Transverse colon (tissue), 4 donors: Measurements from ENCODE around the gene SPTBN1. TPM values are rescaled to one million over a fixed set of nuclear protein-coding genes. Genes with fewer than 3 reads are reported as not detected.
A peak's percentile ranks its signal among the peaks of the same experiment; 100 is the strongest.

Experiments used
- DNase-seq: peaks from one replicate; pipeline ENCODE4 v3.0.0-alpha.2; 2019
- H3K27ac ChIP-seq, 4 donors: fragments of 200-600 bp; sonication (generic); 2 replicates each; pipeline ENCODE4 v1.5.1; 2016 to 2018; ENCODE audit warnings: inconsistent platforms in 4 of 4
- H3K27me3 ChIP-seq: fragments of 200-600 bp; sonication (generic); 2 replicates; pipeline ENCODE4 v1.5.1; 2017; ENCODE audit warnings: inconsistent platforms
- H3K36me3 ChIP-seq, 4 donors: fragments of 200-600 bp; sonication (generic); 2 replicates each; pipeline ENCODE4 v1.5.1; 2017 to 2019; ENCODE audit warnings: inconsistent platforms in 4 of 4
- H3K4me1 ChIP-seq, 4 donors: fragments of 200-600 bp; sonication (generic); 2 replicates each; pipeline ENCODE4 v1.5.1; 2017 to 2020; ENCODE audit warnings: inconsistent platforms in 4 of 4
- H3K4me3 ChIP-seq, 4 donors: fragments of 200-600 bp; sonication (generic); 1 replicate in 1 of 4; 2 replicates in 3 of 4; pipeline versions ENCODE4 v1.5.1 to v1.6.1; 2017 to 2019; ENCODE audit warnings: inconsistent platforms in 4 of 4
- H3K9me3 ChIP-seq, 2 donors: fragments of 200-600 bp; sonication (generic); 2 replicates each; pipeline ENCODE4 v1.5.1; 2017 to 2019; ENCODE audit warnings: inconsistent platforms in 2 of 2
- EP300 ChIP-seq: sonication (generic); formaldehyde crosslinking; IDR thresholded peaks from one replicate; pipeline ENCODE4 v1.6.1; 2017; ENCODE audit warnings: antibody characterized with exemption, low read depth
- POLR2A ChIP-seq: fragments of 450-650 bp; IDR thresholded peaks from one replicate; pipeline ENCODE4 v1.6.1; 2016; ENCODE audit warnings: antibody characterized with exemption, mild to moderate bottlenecking, moderate library complexity
- POLR2AphosphoS5 ChIP-seq, 3 donors: sonication (generic); formaldehyde crosslinking; IDR thresholded peaks; one replicate each; pipeline ENCODE4 v1.6.1; 2016; ENCODE audit warnings: antibody characterized with exemption in 3 of 3
- WGBS, 2 donors: methylation state at CpG; one replicate each; pipeline ENCODE4 v1.1.5; 2018; ENCODE audit warnings: low coverage in 1 of 2; 5-methylcytosine and 5-hydroxymethylcytosine counted together
- in situ Hi-C, 4 donors: fragments of 200-750 bp; cut with MboI; loops; one replicate each; pipeline versions ENCODE4 v1.15.0 to v1.15.1; 2017; ENCODE audit warnings: low sequenced_read_pairs in 3 of 4, low pct_ligation_motif_present in 1 of 4, low pct_unique_long_range_greater_than_20kb in 1 of 4
- intact Hi-C: fragments of 100-400 bp; cut with DNase I; formaldehyde crosslinking; loops from one replicate; pipeline ENCODE4 v1.15.1; 2023; ENCODE audit warnings: low total_unique reads
- total RNA-seq, 4 donors: library from RNA; depleted of rRNA; stranded (reverse); fragments of >200 nt; gene quantifications; one replicate each; pipeline ENCODE4 v1.1.0, GENCODE V29; 2016
- TF ChIP-seq, protein P1 (sequence below), 5 experiments: fragments of 200-600 bp in 3 of 5; fragments of 450-650 bp in 2 of 5; sonication (generic) in 3 of 5; IDR thresholded peaks; 1 replicate in 2 of 5; 2 replicates in 3 of 5; pipeline ENCODE4 v1.5.1; 2016 to 2017; ENCODE audit warnings: antibody characterized with exemption in 5 of 5, inconsistent platforms in 3 of 5, mild to moderate bottlenecking in 2 of 5, moderate library complexity in 1 of 5

Gene SPTBN1
- total RNA-seq, 4 donors from 2014 or later = 269 to 301 (median 285) TPM

GRCh38 chr2:54574107-54574859, 118.2 kb downstream of the SPTBN1 start:
- Histone ChIP-seq H3K27me3 (no peaks in the 10 kb centered on the region), H3K36me3 (no peaks in the 10 kb centered on the region), H3K4me3 (no peak overlapping the region), H3K4me1 (peaks cover 81 to 97% (median 94%) of the 10 kb centered on the region in 4 donors), H3K27ac (peak overlapping the region; percentile 87 to 93 (median 90)), H3K9me3 (no peaks in the 10 kb centered on the region)
- 39 to 51% methylated on average over 5 to 9 of the region's 9 CpGs for WGBS, 2 donors
- peak; percentile 83 for DNase-seq
- intact Hi-C loops (no loop called here), in situ Hi-C loops (no loop called here)
- TF ChIP-seq POLR2A = peak; percentile 62
- TF ChIP-seq, protein P1, sequence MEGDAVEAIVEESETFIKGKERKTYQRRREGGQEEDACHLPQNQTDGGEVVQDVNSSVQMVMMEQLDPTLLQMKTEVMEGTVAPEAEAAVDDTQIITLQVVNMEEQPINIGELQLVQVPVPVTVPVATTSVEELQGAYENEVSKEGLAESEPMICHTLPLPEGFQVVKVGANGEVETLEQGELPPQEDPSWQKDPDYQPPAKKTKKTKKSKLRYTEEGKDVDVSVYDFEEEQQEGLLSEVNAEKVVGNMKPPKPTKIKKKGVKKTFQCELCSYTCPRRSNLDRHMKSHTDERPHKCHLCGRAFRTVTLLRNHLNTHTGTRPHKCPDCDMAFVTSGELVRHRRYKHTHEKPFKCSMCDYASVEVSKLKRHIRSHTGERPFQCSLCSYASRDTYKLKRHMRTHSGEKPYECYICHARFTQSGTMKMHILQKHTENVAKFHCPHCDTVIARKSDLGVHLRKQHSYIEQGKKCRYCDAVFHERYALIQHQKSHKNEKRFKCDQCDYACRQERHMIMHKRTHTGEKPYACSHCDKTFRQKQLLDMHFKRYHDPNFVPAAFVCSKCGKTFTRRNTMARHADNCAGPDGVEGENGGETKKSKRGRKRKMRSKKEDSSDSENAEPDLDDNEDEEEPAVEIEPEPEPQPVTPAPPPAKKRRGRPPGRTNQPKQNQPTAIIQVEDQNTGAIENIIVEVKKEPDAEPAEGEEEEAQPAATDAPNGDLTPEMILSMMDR (IDR thresholded peaks at IDR 0.05) = no peak
- peak; percentile 69 for TF ChIP-seq EP300
- TF ChIP-seq POLR2AphosphoS5 (IDR thresholded peaks at IDR 0.05) = peak; percentile 21 to 86 (median 70)

DNA sequence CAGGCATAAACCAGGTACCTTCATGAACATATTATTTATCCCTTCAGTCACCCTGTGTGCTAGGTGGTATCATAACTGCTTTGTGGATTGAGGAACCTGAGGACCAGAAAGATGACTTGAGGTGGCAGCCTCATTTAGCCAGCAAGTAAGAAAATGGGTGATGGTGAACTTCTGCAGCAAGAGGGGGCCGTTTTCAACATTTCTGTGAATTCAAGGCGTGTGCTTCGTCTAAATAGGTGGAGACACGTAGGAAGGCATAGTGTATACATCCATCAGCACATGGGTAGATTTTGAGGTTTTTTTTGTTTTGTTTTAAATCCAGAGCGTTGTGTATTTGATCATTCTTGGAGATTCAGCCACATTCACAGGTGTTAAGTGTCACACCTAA, 118.7 kb downstream of the SPTBN1 start:
- Histone ChIP-seq H3K4me3 (no peak overlapping the region), H3K27me3 (no peaks in the 10 kb centered on the region), H3K4me1 (peaks cover 84 to 97% (median 93%) of the 10 kb centered on the region in 4 donors), H3K9me3 (no peaks in the 10 kb centered on the region), H3K36me3 (no peaks in the 10 kb centered on the region), H3K27ac (peak overlapping the region; percentile 87 to 93 (median 90))
- WGBS, 2 donors = 50 to 77% methylated on average over 1 to 5 of the region's 5 CpGs
- TF ChIP-seq POLR2AphosphoS5 (IDR thresholded peaks at IDR 0.05) = no peak
- TF ChIP-seq POLR2A = no peak
- TF ChIP-seq, protein P1 (IDR thresholded peaks at IDR 0.05) = no peak
- TF ChIP-seq EP300 = no peak
- in situ Hi-C loops = no loop called here
- intact Hi-C loops = no loop called here
- no peak for DNase-seq

GRCh38 chr2:54575379-54575888, 119.3 kb downstream of the SPTBN1 start:
- in situ Hi-C loops (no loop called here), intact Hi-C loops (no loop called here)
- Histone ChIP-seq H3K4me1 (peaks cover 83 to 97% (median 93%) of the 10 kb centered on the region in 4 donors), H3K36me3 (no peaks in the 10 kb centered on the region), H3K4me3 (no peak overlapping the region), H3K27me3 (no peaks in the 10 kb centered on the region), H3K27ac (peak overlapping the region; percentile 87 to 93 (median 90)), H3K9me3 (no peaks in the 10 kb centered on the region)
- WGBS, 2 donors = 83% methylated on average over 9 of the region's 9 CpGs; no CpG with 5 or more reads in 1 of the 2 donors
- DNase-seq = no peak
- TF ChIP-seq POLR2AphosphoS5 (IDR thresholded peaks at IDR 0.05) (no peak), EP300 (no peak), POLR2A (no peak)
- TF ChIP-seq, protein P1 (IDR thresholded peaks at IDR 0.05) = no peak

- Histone ChIP-seq H3K27me3 (no peaks in the 10 kb centered on the region), H3K4me3 (no peak overlapping the region), H3K27ac (peak overlapping the region; percentile 77 to 93 (median 87)), H3K9me3 (no peaks in the 10 kb centered on the region), H3K36me3 (no peaks in the 10 kb centered on the region), H3K4me1 (peaks cover 69 to 97% (median 89%) of the 10 kb centered on the region in 4 donors)
- WGBS, 2 donors = 38 to 64% methylated on average over 2 to 3 of the region's 3 CpGs
- intact Hi-C loops (no loop called here), in situ Hi-C loops (no loop called here)
- TF ChIP-seq EP300 (no peak), POLR2A (no peak), POLR2AphosphoS5 (IDR thresholded peaks at IDR 0.05) (no peak)
- TF ChIP-seq, protein P1 (IDR thresholded peaks at IDR 0.05) = no peak
- no peak for DNase-seq
Observed at GRCh38 chr2:54577035-54577434, 120.9 kb downstream of the SPTBN1 start.
